C4-2B (cell line): ENCODE data around the gene SHISAL2A.

Source experiments
- H3K27ac ChIP-seq: fragments of 450-650 bp; 2 replicates; pipeline ENCODE4 v1.5.1; 2017
- ZFX ChIP-seq: fragments of 450-650 bp; IDR thresholded peaks from 2 replicates; pipeline ENCODE4 v1.6.1; 2017
- TF ChIP-seq, protein P1 (sequence below): fragments of 450-650 bp; conservative IDR thresholded peaks from 2 replicates; pipeline ENCODE4 v1.5.1; 2017; ENCODE audit warnings: mild to moderate bottlenecking

SHISAL2A gene

DNA sequence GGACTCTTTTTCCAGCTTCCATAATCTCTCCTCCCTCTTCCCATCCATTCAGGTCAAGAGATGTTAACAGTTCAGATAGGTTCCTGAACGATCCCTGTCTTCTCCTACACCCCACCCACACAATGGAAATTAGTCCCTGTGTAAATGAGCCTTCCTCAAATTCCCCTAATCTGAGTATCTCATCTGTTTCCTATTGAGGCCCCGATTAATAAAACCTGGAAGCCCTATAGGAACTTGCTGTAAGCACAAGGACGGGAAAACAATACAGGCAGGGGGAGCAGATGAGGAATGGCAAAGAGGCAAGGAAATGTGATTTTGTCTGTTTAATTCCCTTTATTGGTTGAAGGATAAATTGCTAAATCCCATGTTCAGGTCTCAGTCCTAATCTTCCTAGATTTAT lies 37.9 kb upstream of the SHISAL2A start:
- TF ChIP-seq, protein P1, sequence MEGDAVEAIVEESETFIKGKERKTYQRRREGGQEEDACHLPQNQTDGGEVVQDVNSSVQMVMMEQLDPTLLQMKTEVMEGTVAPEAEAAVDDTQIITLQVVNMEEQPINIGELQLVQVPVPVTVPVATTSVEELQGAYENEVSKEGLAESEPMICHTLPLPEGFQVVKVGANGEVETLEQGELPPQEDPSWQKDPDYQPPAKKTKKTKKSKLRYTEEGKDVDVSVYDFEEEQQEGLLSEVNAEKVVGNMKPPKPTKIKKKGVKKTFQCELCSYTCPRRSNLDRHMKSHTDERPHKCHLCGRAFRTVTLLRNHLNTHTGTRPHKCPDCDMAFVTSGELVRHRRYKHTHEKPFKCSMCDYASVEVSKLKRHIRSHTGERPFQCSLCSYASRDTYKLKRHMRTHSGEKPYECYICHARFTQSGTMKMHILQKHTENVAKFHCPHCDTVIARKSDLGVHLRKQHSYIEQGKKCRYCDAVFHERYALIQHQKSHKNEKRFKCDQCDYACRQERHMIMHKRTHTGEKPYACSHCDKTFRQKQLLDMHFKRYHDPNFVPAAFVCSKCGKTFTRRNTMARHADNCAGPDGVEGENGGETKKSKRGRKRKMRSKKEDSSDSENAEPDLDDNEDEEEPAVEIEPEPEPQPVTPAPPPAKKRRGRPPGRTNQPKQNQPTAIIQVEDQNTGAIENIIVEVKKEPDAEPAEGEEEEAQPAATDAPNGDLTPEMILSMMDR: no peak
- TF ChIP-seq ZFX: no peak

DNA sequence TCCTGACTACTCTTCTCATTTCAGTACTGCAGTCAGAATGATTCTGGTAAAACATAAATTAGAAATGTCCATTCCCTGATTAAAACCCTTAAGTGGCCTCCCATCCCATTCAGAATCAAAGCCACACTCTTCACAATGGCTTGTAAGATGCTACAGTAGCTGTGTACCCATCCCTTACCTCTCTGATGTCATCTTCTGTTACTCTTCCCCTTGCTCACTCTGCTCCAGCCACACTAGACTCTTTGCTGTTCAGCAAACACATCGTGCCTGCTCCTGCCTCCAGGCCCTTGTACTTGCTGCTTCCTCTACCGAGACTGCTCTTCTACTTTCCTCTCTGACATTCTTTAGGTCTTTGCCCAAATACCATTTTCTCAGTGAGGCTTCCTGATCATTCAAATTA lies 35.1 kb upstream of the SHISAL2A start:
- H3K27ac ChIP-seq: no peak overlapping the region
- TF ChIP-seq, protein P1: no peak
- no peak for TF ChIP-seq ZFX

More for the DNA sequence above, 37.9 kb upstream of the SHISAL2A start:
- H3K27ac ChIP-seq: no peak overlapping the region

DNA sequence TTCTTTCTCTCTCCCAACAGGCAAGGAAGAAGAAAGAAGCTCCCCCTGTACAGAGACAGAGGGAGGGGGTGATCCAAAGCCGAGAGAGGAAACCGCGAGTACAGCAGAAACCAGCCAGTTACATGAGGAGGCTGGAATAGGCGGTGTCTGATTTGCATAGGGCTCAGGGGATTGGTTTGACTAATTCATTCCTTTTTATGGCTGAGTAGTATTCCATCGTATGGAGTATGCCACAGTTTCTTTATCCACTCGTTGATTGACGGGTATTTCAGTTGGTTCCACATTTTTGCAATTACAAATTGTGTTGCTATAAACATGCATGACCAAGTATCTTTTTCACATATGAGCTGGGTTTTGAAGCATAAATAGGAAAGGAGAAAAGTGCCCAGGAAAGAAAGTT lies 34.2 kb upstream of the SHISAL2A start:
- TF ChIP-seq, protein P1: no peak
- TF ChIP-seq ZFX: no peak

DNA sequence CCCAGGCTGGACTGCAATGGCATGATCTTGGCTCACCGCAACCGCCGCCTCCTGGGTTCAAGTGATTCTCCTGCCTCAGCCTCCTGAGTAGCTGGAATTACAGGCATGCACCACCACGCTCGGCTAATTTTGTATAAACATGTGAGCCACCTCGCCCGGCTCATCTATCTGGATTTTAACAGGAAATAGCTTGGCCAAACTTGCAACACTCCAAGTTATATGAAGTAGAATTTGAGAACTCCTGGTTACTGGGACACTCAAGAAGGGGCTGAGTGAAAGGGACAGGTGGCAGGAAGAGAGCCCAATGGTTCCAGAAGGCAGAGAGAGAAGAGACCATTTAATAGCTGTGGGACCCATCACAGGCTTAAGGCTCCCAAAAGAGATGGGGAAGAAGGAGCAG lies 33.7 kb upstream of the SHISAL2A start:
- TF ChIP-seq, protein P1: no peak
- no peak for TF ChIP-seq ZFX
- no peak overlapping the region for H3K27ac ChIP-seq

More for the DNA sequence above, 34.2 kb upstream of the SHISAL2A start:
- no peak overlapping the region for H3K27ac ChIP-seq

DNA sequence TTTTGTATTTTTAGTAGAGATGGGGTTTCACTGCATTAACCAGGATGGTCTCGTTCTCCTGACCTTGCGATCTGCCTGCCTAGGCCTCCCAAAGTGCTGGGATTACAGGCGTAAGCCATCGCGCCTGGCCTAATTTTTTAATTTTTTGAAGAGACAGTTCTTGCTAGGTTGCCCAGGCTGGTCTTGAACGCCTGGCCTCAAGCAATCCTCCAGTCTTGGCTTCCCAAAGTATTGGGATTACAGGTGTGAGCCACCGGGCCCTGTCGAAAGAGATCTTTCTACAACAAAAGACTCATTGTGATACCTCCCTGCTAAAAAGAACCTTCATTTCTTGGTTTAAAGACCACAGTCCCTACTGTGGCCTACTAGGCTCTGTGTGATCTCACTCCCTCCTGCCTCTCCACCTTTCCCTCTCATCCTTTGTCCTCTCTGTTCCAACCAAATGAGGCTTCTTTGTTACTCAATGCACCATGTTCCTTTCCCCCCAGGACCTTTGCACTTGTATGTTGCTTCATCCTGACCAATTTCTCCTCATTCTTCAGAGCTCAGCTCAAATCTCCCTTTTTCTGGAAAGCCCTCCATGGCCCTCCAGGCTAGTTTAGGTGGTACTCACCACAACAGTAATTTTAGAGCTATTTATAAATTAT lies 32.3 kb upstream of the SHISAL2A start:
- no peak overlapping the region for H3K27ac ChIP-seq
- TF ChIP-seq, protein P1: no peak
- TF ChIP-seq ZFX: no peak

DNA sequence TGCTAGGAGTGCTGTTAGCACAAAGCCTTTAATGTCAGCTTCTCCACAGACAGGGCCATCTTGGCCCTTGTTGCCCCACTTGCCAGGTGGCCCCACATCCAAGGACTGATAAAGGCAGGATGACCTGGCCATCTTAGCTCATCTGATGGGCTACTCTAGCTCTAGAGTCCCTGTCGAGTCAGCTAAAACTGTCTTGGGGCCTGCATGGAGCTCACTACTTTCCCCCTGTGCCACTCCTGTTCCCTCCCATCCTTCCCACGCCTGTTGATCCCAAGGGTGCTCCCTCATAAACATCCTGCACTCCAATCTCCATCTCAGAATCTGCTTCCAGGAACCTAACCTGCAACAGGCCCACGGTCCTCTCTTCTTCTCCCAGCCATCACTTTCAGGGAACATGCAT lies 31.4 kb upstream of the SHISAL2A start:
- TF ChIP-seq, protein P1: no peak
- TF ChIP-seq ZFX: no peak
- no peak overlapping the region for H3K27ac ChIP-seq

DNA sequence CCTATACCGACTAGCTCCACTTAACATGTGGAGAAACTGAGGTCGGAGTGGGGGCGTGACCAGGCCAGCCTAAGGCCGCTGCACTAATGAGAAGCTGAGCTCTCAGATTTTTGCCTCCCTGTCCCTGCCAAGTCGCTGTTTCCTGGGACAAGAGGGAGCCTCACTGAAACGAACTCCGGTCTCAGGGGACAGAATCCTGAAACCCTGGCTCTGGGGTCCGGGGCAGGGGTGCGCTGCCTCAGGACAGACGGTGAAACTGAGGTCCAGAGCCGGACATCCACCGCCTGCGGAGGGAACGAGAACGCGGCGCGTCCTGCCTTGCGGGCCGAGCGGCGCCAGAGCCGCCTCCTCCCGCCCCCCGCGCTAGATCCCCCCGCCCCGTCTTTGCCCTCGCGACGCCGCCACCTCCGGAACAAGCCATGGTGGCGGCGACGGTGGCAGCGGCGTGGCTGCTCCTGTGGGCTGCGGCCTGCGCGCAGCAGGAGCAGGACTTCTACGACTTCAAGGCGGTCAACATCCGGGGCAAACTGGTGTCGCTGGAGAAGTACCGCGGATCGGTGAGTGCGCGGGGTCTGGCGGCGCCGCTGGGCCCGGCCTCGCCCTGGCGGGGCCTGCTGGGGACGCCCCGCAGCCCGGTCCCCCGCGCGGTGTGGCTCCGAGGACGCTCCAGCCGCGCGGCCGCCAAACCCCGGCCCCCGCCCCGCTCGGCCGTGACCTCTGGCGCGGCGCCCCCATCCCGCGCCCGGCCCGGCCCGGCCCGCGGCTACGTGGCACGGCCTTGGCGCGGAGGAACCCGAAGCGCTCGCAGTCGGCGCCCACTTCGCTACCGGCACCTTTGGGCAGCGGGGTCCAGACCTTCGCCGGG lies 30.7 kb upstream of the SHISAL2A start, which contains the start of gene GPX7:
GPX7 (plus strand) TSS at position 381 of the 865 bp plus-strand sequence; CDS start at position 420, 39 bp downstream.
- no peak within 1 kb of the TSS for H3K27ac ChIP-seq
- no peak for TF ChIP-seq ZFX
- TF ChIP-seq, protein P1: no peak
